Right renal pelvis (tissue), 4 donors: ENCODE measurements around the gene PIM3. TPM values are rescaled to one million over a fixed set of nuclear protein-coding genes. Genes with fewer than 3 reads are reported as not detected.
"Not testable (repeated sequence)": the region's sequence is repeated elsewhere in the genome, so short reads cannot be mapped to it uniquely, and the experiment has no call there.

ENCODE experiments used
- DNase-seq, 4 donors: peaks; one replicate each; pipeline ENCODE4 v3.0.0-alpha.2; 2013; ENCODE audit warnings: low read depth in 4 of 4, low spot score in 3 of 4, missing footprints in 1 of 4
- polyA plus RNA-seq, 4 donors: library from polyadenylated mRNA; unstranded; fragments of 120-200 nt; gene quantifications; one replicate each; pipeline ENCODE4 v1.2.1, GENCODE V29; 2013; ENCODE audit not compliant: insufficient read length in 4 of 4

PIM3 gene
- polyA plus RNA-seq, 4 donors = 16.9 to 30.4 (median 17.6) TPM

DNA sequence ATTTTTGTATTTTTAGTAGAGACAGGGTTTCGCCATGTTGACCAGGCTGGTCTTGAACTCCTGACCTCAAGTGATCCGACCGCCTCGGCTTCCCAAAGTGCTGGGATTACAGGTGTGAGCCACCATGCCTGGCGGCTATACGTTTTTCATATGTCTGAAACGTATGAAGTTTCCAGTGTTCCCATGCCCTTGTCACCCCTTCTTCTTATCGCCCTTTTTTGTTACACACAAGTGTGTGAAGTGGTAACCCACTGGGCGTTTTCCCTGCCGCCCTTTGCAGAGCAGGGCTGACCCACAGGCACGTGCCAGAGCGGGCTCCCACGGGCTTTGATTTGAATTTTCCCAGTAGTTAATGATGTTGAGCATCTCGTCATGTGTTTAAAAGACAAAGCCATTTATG, 17.0 kb downstream of the PIM3 start:
- no peak for DNase-seq

DNA sequence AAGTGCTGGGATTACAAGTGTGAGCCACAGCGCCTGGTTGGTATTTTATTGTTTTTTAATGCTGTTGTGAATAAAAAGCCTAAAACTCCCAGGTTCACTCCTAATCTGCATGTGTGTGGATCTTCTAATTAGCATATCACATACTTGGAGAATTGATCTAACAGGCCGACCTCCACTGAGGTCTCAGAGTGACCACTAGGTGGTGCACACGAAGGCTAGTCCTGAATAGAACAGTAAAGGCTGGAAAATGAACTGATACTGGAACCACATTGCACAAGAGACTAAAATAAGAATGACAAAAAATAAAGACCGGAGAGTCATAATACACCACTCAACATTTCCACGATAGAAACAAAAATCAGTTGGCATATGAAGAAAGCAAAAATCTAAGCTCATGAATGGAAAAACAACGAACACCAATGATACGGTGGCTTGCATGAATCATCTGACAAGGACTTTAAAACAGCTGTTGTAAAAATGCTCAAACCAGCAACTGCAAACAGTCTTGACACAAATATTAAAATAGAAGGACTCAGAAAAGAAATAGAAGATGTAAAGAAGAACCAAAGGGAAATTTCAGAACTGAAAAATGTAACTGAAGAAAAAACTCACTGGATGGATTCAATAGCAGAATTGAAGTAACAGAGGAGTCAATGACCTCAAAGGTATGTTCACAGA, 19.2 kb downstream of the PIM3 start:
- no peak for DNase-seq

DNA sequence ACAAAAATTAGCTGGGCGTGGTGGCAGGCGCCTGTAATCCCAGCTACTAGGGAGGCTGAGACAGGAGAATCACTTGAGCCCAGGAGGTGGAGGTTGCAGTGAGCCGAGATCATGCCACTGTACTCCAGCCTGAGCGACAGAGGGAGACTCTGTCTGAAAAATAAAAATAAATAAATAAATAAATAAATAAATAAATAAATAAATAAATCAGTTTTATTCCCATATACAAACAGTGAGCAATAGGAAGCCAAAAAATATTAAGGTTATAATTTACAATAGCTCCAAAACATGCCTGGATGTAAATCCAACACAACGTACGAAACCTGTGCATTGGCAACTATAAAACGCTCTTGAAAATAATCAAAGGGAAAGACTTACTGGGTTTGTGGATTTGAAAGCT, 21.2 kb downstream of the PIM3 start:
- DNase-seq = not testable (repeated sequence)

DNA sequence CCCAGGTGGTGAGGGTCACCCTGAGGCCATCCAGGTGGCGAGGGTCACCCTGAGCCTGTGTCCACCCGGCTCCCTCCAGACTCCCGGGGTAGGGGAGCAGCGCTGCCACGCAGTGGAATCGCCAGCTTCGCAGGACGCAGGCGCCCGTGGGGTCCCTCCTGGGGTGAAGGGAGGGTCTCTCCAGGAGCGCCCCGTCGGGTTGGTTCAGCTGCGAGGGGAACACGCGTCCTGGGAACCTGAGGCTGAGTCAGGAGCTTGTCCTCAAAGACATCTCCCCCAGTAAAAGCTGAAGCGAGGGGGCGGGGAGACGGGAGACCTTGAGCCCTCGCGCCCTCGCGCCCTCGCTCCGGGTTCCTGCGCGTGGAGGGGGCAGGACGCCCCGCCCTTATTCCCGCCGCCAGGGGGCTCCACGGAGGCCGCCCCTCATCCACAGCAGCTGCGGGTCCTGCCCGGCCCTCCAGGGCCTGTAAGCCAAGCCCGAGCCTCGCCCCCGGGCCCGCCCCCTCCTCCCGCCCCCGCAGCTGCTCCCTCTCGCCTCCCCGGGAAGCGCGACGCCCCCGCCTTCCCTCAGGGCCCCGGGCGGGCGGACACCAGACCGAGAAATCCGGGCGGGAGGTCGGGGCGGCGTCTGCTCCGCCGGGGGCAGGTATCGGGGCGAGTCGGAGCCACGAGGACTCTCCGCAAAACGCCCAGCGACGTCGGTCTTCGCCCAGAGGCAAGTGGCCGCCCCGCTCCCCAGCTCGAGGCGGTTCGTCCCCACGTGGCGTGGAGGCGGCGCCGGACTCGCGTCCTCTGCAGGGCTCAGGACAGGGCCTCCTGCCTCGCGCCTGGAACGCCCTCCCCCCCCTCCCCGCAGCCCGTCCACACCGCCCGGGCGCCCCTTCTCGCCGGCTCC, 22.8 kb downstream of the PIM3 start:
- DNase-seq = no peak

DNA sequence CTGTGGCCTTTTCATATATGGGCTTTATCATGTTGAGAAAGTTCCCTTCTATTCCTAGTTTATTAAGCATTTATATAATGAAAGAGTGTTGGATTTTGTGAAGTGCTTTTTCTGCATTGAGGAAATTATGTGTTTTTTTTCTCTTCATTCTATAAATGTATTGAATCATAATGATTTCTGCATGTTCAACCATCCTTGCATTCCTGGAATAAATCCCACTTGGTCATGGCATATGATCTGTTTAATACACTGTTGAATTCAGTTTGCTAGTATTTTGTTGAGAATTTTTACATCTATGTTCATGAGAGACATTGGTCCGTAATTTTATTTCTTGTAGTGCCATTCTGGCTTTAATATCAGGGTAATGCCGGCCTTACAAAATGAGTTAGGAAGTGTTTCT, 25.8 kb downstream of the PIM3 start:
- DNase-seq = no peak

DNA sequence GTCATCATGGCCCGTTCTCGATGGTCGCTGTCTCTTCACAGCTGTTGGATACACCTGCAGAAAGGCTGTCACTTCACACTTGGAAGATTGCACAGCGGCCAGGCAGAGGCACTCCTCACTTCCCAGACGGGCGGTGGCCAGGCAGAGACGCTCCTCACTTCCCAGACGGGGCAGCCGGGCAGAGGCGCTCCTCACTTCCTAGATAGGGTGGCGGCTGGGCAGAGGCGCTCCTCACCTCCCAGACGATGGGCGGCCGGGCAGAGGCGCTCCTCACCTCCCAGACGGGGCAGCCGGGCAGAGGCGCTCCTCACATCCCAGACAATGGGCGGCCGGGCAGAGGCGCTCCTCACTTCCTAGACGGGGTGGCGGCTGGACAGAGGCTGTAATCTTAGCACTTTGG, 29.3 kb downstream of the PIM3 start:
- not testable (repeated sequence) for DNase-seq

DNA sequence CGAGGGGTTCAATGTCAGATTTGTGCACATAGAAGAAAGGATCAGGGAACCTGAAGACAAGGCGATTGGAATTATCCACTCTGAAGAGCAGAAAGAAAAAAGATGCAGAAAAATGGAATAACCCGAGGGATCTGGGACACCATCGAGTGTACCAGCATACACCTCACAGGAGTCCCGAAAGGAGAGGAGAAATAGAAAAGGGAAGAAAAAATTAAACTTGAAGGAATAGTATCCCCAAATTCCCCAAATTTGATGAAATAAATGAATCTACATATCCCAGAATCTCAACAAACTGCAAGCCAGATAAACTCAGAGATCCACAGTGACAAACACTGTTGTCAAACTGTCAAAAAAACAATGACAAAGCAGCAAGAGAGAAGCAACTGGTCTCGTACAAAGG, 30.6 kb downstream of the PIM3 start:
- no peak for DNase-seq

DNA sequence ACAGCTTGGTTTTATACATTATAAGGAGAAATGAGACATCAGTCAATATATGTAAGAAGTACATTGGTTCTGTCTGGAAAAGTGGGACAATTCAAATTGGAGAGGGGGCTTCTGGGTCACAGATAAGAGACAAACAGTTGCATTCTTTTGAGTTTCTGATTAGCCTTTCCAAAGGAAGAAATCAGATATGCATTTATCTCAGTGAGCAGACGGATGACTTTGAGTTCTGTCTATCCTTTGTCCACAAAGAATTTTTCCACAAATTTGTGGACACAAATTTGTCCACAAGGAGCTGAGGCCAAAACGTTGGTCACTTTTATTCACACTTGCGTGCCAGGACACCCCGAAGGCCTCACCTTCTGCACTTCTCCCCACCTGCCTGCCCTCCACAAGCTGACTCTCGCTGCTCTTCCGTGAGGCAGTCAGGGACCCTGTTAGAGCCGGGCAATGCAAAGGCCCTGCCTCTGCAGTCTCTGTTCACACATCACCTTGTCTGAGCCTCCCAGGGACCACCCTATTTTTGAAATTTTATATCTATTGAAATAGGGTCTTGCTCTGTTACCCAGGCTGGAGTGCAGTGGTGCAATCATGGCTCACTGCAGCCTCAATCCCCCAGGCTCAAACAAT, 31.4 kb downstream of the PIM3 start:
- DNase-seq = no peak

DNA sequence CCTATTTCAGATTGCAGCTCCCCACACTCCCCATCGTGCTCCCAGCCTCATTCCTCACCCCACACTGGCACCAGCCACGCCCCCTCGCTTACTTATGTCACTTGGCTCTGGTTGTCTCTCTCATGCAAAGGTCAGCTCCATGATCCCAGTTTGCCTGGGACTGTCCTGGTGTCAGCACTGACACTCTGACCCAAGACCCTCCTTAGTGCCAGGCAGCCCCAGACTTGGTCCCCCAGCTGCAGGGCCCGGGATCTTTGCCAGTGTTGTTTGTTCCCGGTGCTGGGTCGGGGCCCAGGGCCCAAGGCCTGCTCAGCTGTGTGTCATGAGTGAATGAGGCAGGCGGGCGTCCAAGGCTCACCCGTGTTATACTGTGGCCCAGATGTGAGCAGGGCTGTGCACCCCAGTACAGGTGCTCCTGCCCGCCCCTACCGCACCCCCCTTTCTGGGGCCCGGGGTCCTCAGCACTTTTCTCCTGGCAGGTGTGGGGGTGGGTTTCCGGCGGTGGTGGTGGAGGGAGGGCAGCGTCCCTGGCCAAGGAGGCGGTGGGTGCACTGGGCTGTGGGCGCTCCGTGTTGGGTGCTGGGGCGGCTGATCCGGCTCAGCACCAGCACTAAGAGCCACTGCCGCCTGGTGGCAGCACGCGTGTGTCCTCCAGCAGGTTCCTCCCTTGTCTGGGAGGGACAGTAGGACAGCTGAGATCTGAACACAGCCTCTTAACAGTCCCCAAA, 32.5 kb downstream of the PIM3 start:
- no peak for DNase-seq

DNA sequence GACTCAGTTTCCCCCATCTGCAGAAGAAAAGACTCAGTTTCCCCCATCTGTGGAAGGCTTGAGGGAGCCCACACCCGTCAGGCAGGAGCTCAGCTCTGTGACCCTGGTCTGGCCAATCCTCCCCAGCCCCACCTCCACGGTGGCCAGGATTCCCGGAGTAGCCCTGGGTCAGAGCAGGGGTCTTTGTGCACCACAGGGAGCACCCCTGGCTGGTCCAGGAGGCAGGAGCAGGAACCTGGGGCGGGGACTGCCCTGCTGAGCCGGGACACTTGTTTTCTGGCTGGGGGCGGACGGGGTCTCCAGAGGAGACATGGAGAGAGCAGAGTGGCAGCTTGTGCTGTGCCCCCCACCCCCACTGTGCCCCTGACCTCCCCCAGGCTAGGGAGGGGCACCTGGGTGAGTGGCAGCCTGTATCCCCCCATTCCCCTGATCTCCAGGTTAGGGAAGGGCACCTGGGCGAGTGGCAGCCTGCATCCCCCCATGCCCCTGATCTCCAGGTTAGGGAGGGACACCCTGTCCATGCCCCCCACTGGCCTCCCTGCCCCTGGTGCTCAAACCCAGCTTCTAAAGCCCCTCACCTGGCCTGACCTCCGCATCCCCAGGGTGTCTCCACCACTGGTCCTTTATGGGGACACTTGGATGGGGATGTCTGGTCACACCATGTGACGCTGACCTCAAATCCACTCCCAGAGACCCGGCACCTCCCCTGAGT, 33.2 kb downstream of the PIM3 start:
- DNase-seq = no peak

DNA sequence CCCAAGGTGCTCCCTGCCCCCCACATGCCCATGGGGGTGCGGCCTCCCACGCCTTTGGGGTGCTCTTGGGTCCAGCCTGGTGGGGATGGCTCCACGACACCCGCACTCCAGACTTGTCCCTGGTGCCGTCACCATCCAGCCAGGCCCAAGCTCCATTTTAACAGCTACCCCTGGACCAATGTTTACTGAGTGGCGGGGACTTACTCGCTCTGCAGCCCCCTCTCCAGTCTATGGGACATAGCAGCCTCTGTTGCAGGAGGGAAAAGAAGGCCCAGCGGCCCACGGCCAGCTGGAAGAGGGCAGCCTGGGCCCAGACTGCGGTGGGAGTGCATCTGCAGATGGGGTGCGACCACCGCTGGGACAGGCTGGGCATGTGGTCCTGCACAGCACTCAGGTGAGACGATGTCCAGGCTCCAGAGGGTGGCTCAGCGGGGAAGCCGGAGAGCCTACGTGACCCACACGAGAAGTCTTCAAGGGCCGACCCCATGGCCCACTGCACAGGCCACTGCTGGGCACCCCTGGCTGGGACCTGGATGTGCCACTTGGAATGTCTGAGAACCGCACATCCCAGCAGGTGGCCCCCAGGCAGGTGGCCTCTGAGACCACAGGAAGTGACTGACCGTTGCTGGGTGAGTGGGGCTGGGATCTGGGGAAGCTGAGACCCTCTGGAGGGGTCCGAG, 33.9 kb downstream of the PIM3 start:
- no peak for DNase-seq

DNA sequence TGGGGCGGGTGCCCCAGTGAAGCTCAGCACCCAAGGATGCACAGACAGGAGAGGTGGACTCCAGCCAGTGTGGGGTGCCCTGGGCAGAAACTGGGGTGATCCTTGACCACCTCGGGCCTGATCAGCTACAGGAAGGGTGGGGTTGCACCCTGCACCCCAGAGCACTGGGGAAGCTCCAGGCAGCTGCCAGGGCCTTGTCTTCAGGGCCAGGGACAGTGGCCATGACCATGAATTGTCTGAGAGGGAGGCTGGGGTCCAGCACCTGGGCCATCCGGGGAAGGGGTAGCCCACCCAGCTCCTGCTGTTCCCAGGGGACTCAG, 34.4 kb downstream of the PIM3 start:
- DNase-seq = no peak

DNA sequence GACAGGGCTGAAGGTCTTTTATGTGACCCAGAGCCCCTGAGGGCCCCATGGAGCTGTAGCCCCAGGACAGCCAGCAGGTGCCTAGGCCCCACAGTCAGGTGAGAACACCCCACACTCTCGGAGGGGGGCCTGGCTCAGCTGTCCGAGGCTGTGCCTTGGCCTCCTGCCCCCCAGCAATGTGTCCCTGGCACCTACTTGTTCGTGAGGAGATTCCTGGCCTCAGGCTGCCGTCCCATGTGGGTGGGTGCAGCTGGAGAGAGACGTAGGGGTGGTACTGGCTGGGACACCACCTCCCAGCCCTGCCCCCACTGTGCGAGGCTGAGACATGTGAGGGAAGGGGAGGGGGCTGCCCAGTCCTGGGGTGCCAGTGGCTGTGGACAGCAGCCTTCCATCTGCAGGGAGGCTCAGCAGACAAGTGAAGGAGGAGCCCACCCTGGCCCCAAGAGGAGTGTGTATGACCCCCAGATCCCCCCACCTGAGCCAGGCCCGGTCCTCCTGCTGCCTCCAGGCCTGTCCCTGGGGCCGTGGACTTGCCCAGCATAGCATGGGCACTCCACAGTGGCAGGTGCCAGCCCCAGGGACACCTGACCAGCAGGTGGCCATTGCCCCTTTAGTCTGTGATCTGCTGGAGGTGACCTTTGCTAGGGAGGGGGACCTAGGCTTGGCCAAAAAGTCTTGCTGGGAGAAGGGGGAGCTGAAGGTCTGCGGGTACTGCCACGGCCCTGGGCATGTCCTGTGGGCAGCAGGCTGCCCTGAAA, 35.0 kb downstream of the PIM3 start:
- DNase-seq = no peak

DNA sequence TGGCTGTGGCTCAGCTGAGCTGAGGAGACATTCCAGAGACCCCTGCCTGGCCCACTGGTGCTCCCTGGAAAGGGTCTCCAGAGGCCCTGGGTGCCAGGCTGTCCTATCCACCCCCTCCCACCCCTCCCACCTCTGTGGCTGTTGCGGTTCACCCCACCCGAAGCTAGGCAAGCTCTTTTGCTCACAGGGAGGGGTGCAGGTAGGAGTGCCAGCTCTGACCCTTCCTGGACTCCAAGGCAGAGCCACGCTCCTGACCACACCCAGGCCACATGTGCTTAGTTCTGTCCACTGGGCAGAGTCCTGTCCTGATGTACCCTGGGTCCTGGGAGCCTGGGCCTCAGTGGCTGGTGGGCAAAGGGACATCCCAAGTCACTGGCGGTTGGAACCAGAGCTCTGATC, 35.5 kb downstream of the PIM3 start:
- DNase-seq = no peak

DNA sequence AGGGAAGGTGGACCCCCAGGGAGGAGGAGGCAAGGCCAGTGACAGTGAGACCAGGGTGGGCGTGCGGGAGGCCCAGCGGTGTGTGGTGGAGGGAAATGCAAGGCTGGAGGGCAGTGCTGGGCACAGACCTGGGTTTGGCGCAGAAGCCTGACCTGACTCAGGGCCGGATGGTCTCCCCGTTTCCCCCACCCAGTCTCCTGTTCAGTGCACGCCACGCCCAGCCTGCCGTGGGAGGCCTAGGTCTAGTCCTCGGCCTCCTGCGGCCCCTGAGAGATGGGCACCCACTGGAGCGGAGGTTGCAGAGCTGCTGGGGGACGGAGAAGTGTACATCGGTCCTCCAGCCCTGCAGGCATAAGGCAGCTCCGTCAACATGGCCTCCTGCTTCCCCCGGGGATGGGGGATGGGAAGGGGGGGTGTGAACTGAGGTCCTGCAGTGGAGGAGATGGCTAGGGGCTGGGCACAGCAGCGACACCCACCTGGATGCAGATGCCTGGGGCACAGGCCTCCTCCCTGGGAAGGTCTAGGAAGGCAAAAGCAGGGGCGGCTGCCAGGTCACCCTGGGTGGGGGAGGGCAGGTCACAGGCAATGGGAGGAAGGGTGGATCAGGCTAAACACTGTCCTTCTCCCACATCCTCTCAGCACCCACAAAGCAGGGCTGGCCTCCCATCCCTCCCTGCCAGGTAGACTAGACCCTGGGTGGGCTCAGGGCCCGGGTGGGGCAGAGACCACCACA, 36.1 kb downstream of the PIM3 start:
- DNase-seq = no peak

DNA sequence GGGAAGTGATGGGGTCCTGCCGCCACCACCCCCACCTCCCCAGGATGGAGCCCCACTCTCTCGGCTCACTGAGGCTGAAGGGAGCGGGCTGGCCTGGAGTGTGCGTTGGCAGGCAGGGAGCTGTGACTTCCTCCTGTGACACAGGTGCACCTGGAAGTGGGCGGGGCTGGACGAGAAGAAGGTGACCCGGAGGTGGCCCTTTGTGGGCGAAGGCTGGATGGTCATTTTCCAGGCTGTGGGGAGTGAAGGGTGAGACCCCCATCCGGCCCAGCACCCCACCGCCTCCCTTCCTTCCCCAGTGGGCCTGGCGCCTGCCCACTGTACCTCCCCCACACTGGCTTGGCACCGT, 36.7 kb downstream of the PIM3 start:
- DNase-seq = no peak

DNA sequence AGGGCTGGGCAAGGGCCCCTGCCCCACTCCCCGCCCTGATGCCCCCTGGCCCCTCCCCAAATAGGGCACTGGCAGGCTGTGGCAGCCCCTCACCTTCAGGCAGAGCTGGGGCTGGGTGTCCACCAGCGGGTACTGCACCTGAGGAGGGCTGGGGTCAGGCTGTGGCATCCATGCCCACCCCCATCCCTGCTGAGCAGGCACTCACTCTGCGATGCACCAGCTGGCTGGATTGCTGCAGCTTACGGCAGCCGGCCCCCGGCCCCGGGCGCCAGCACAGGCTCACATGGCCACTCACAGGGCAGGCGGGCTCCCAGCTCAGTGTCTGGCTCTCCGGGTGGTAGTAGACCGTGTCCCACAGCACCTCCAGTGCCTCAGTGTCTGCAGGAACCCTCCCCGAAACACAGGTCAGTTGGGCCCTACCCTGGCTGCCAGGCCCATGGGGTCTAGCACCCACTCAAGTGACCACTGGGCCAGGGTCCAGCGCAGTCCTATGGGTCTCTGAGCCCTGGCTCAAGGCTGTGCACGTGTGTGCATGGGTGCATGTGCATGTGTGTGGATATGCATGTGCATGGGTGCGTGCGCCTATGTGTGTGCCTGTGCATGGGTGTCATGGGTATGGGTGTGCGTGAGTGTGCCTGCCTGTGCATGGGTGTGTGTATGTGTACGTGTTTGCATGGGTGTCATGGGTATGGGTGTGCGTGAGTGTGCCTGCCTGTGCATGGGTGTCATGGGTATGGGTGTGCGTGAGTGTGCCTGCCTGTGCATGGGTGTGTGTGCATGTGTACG, 37.6 kb downstream of the PIM3 start:
- no peak for DNase-seq

DNA sequence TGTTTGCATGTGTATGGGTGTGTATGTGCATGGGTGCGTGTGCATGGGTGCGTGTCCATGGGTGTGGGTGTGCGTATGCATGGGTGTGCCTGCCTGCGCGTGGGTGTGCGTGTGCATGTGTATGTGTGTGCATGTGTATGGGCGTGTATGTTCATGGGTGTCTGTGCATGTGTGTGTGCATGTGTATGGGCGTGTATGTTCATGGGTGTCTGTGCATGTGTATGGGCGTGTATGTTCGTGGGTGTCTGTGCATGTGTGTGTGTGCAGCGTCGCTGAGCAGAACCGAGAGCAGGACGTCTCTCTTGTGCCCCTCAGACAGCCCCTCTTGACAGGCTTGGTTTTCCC, 38.1 kb downstream of the PIM3 start:
- no peak for DNase-seq
